PC-3 (cell line): ENCODE data around the gene TENM4. TPM values are rescaled to one million over a fixed set of nuclear protein-coding genes. Genes with fewer than 3 reads are reported as not detected.

Experiments used
- ATAC-seq: fragments of 200-7000 bp; cut with Tn5 transposase; 2 replicates; pipeline ENCODE4 v1.9.1; 2020; ENCODE audit warnings: mild to moderate bottlenecking, moderate library complexity
- BruUV-seq: library from RNA; stranded (reverse); fragments of 400-500 nt; replicated peaks from 2 replicates; lab custom pipeline; 2021; lab: Mats Ljungman, UMichigan
- CTCF ChIA-PET: fragments of 300-600 bp; sonication (Branson Sonifier 250); formaldehyde crosslinking; loops from one replicate; lab custom pipeline; 2022; ENCODE audit warnings: antibody characterized with exemption; lab: Charles Lee
- POLR2A ChIA-PET: fragments of 300-600 bp; sonication (Branson Sonifier 250); formaldehyde crosslinking; loops from one replicate; lab custom pipeline; 2022; ENCODE audit warnings: antibody characterized with exemption; ENCODE audit not compliant: unreplicated experiment; lab: Charles Lee
- DNase-seq: peaks from one replicate; pipeline ENCODE4 v3.0.0-alpha.2; 2015
- H2AFZ ChIP-seq: fragments of 300-600 bp; sonication (generic); 2 replicates; pipeline ENCODE4 v1.6.0; 2016; ENCODE audit warnings: antibody characterized with exemption, low read length
- H3F3A ChIP-seq: fragments of 300-600 bp; sonication (generic); one replicate; pipeline ENCODE4 v1.6.0; 2017; ENCODE audit warnings: antibody characterized with exemption, low read length, control low read depth, mild to moderate bottlenecking; ENCODE audit not compliant: unreplicated experiment
- H3K27ac ChIP-seq: fragments of 300-600 bp; sonication (generic); 2 replicates; pipeline ENCODE4 v1.5.1; 2016; ENCODE audit warnings: mild to moderate bottlenecking, low read length
- H3K27me3 ChIP-seq: fragments of 300-600 bp; sonication (generic); 2 replicates; pipeline ENCODE4 v1.6.1; 2016; ENCODE audit warnings: low read length, mixed read lengths
- H3K36me3 ChIP-seq: fragments of 300-600 bp; sonication (generic); 2 replicates; pipeline ENCODE4 v1.6.1; 2016; ENCODE audit warnings: low read depth, mixed run types, low read length, mixed read lengths
- H3K4me1 ChIP-seq: fragments of 300-600 bp; sonication (generic); 2 replicates; pipeline ENCODE4 v1.5.1; 2016; ENCODE audit warnings: low read length; ENCODE audit not compliant: insufficient read depth
- H3K4me2 ChIP-seq: fragments of 300-600 bp; sonication (generic); 2 replicates; pipeline ENCODE4 v1.6.0; 2016; ENCODE audit warnings: low read length
- H3K4me3 ChIP-seq: fragments of 300-600 bp; sonication (generic); 2 replicates; pipeline ENCODE4 v1.5.1; 2016; ENCODE audit warnings: mild to moderate bottlenecking, low read length, mixed read lengths
- H3K79me2 ChIP-seq: fragments of 300-600 bp; sonication (generic); 2 replicates; pipeline ENCODE4 v1.6.1; 2017; ENCODE audit warnings: low read length, mixed read lengths
- H3K9ac ChIP-seq: fragments of 300-600 bp; sonication (generic); 2 replicates; pipeline ENCODE4 v1.6.0; 2016; ENCODE audit warnings: mild to moderate bottlenecking, low read length
- H3K9me2 ChIP-seq: fragments of 300-600 bp; sonication (generic); replicated peaks from 2 replicates; pipeline ENCODE4 v1.6.1; 2016; ENCODE audit warnings: mixed run types, low read length, mixed read lengths
- H3K9me3 ChIP-seq: fragments of 300-600 bp; sonication (generic); 2 replicates; pipeline ENCODE4 v1.6.1; 2016; ENCODE audit warnings: low read length, mixed read lengths
- H4K20me1 ChIP-seq: fragments of 300-600 bp; sonication (generic); 2 replicates; pipeline ENCODE4 v1.6.1; 2016; ENCODE audit warnings: low read length, mixed read lengths
- EZH2 ChIP-seq: fragments of 300-600 bp; sonication (generic); IDR thresholded peaks from one replicate; pipeline ENCODE4 v1.6.1; 2017; ENCODE audit warnings: antibody characterized with exemption, mild to moderate bottlenecking, low read length; ENCODE audit not compliant: unreplicated experiment
- EZH2phosphoT487 ChIP-seq: fragments of 300-600 bp; sonication (generic); IDR thresholded peaks from 2 replicates; pipeline ENCODE4 v1.6.1; 2018; ENCODE audit warnings: mild to moderate bottlenecking, antibody characterized with exemption, low read length, borderline replicate concordance
- intact Hi-C: fragments of 100-400 bp; cut with micrococcal nuclease; formaldehyde crosslinking; loops from 2 replicates; pipeline ENCODE4 v1.9.0; 2023
- total RNA-seq: library from RNA; depleted of rRNA; stranded (reverse); fragments of >200 nt; gene quantifications from 2 replicates; pipeline ENCODE4 v1.2.3, GENCODE V29; 2014
- TF ChIP-seq, protein P1 (sequence below): fragments of 300-600 bp; sonication (generic); conservative IDR thresholded peaks from 2 replicates; pipeline ENCODE4 v1.5.1; 2017; ENCODE audit warnings: antibody characterized with exemption, low read depth, mild to moderate bottlenecking, low read length

TENM4 gene
- total RNA-seq, 1 experiment from 2014 or later, result 19.7 TPM

- POLR2A ChIA-PET, result no interaction called here
- Histone ChIP-seq H4K20me1 (no peaks in the 10 kb centered on the region), H3F3A (no peaks in the 10 kb centered on the region), H3K27me3 (0 out of 2 replicates have a peak, but pooled peaks cover 10% of the 10 kb centered on the region), H2AFZ (no peak overlapping the region), H3K9ac (no peak overlapping the region), H3K4me1 (no peaks in the 10 kb centered on the region), H3K9me2 (no peaks in the 10 kb centered on the region), H3K27ac (no peak overlapping the region), H3K36me3 (no peaks in the 10 kb centered on the region), H3K79me2 (no peaks in the 10 kb centered on the region), H3K9me3 (no peaks in the 10 kb centered on the region), H3K4me2 (no peak overlapping the region), H3K4me3 (no peak overlapping the region)
- TF ChIP-seq EZH2 (no peak), EZH2phosphoT487 (no peak)
- TF ChIP-seq, protein P1, sequence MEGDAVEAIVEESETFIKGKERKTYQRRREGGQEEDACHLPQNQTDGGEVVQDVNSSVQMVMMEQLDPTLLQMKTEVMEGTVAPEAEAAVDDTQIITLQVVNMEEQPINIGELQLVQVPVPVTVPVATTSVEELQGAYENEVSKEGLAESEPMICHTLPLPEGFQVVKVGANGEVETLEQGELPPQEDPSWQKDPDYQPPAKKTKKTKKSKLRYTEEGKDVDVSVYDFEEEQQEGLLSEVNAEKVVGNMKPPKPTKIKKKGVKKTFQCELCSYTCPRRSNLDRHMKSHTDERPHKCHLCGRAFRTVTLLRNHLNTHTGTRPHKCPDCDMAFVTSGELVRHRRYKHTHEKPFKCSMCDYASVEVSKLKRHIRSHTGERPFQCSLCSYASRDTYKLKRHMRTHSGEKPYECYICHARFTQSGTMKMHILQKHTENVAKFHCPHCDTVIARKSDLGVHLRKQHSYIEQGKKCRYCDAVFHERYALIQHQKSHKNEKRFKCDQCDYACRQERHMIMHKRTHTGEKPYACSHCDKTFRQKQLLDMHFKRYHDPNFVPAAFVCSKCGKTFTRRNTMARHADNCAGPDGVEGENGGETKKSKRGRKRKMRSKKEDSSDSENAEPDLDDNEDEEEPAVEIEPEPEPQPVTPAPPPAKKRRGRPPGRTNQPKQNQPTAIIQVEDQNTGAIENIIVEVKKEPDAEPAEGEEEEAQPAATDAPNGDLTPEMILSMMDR, result no peak
- no TSS peak for BruUV-seq
- DNase-seq, result no peak
- CTCF ChIA-PET, result no interaction called here
- intact Hi-C loops, result no loop called here
- no peak for ATAC-seq
Observed at GRCh38 chr11:79366218-79366617, 74.6 kb downstream of the TENM4 start.

- POLR2A ChIA-PET, result no interaction called here
- Histone ChIP-seq H3K9me3 (no peaks in the 10 kb centered on the region), H3K36me3 (no peaks in the 10 kb centered on the region), H3F3A (no peaks in the 10 kb centered on the region), H3K9ac (no peak overlapping the region), H3K4me3 (no peak overlapping the region), H3K27me3 (0 out of 2 replicates have a peak, but pooled peaks cover 18% of the 10 kb centered on the region), H3K4me2 (no peak overlapping the region), H3K4me1 (no peaks in the 10 kb centered on the region), H2AFZ (no peak overlapping the region), H4K20me1 (no peaks in the 10 kb centered on the region), H3K9me2 (no peaks in the 10 kb centered on the region), H3K79me2 (no peaks in the 10 kb centered on the region), H3K27ac (no peak overlapping the region)
- DNase-seq (peak; percentile 8), ATAC-seq (no peak)
- TF ChIP-seq, protein P1, result no peak
- TF ChIP-seq EZH2, result no peak
- no peak for TF ChIP-seq EZH2phosphoT487
- BruUV-seq, result no TSS peak
- intact Hi-C loops, result no loop called here
- CTCF ChIA-PET, result no interaction called here
Observed at GRCh38 chr11:79363861-79364378, 76.9 kb downstream of the TENM4 start.

- no peaks in the 10 kb centered on the region for H3K36me3 ChIP-seq
- ChIA-PET POLR2A (no interaction called here), CTCF (no interaction called here)
- no peak overlapping the region for H3K4me3 ChIP-seq
- H3K9me3 ChIP-seq, result no peaks in the 10 kb centered on the region
- H3K4me2 ChIP-seq, result no peak overlapping the region
- no peak for DNase-seq
- no peak overlapping the region for H2AFZ ChIP-seq
- no peaks in the 10 kb centered on the region for H4K20me1 ChIP-seq
- no peak for ATAC-seq
- no TSS peak for BruUV-seq
- H3K27ac ChIP-seq, result no peak overlapping the region
- no peaks in the 10 kb centered on the region for H3K4me1 ChIP-seq
- H3F3A ChIP-seq, result no peaks in the 10 kb centered on the region
- no peaks in the 10 kb centered on the region for H3K9me2 ChIP-seq
- TF ChIP-seq EZH2phosphoT487 (no peak), EZH2 (no peak)
- TF ChIP-seq, protein P1, result no peak
- no peaks in the 10 kb centered on the region for H3K79me2 ChIP-seq
- 0 out of 2 replicates have a peak, but pooled peaks cover 18% of the 10 kb centered on the region for H3K27me3 ChIP-seq
- H3K9ac ChIP-seq, result no peak overlapping the region
- intact Hi-C loops, result no loop called here
Observed at GRCh38 chr11:79363256-79363655, 77.6 kb downstream of the TENM4 start.
